Activated CD8-positive, alpha-beta T cell treated with anti-CD3 and anti-CD28 coated beads for 36 hours (primary cell): ENCODE data around the gene PDPK1. TPM values are rescaled to one million over a fixed set of nuclear protein-coding genes. Genes with fewer than 3 reads are reported as not detected.
"Not testable (repeated sequence)": the region's sequence is repeated elsewhere in the genome, so short reads cannot be mapped to it uniquely, and the experiment has no call there.

Experiments used
- ATAC-seq: fragments of 200-7000 bp; cut with Tn5 transposase; one replicate; pipeline ENCODE4 v1.10.0; 2021; ENCODE audit warnings: mild to moderate bottlenecking, moderate library complexity
- CTCF ChIA-PET: fragments of 350-600 bp; sonication (Branson Sonifier 250); formaldehyde crosslinking; loops from one replicate; lab custom pipeline; 2021; ENCODE audit warnings: antibody characterized with exemption; lab: Charles Lee
- POLR2A ChIA-PET: fragments of 350-600 bp; sonication (Branson Sonifier 250); formaldehyde crosslinking; loops from one replicate; lab custom pipeline; 2021; ENCODE audit warnings: antibody characterized with exemption; lab: Charles Lee
- DNase-seq: peaks from one replicate; pipeline ENCODE4 v3.0.0-alpha.2; 2020
- H3K27ac Mint-ChIP-seq: one replicate; pipeline ENCODE4 v1.8.0; 2021; ENCODE audit warnings: mild to moderate bottlenecking, mixed read lengths
- H3K27me3 Mint-ChIP-seq: one replicate; pipeline ENCODE4 v1.8.0; 2021; ENCODE audit warnings: mixed read lengths
- H3K36me3 Mint-ChIP-seq: one replicate; pipeline ENCODE4 v1.8.0; 2021; ENCODE audit warnings: low read depth, mixed read lengths
- H3K4me1 Mint-ChIP-seq: one replicate; pipeline ENCODE4 v1.8.0; 2021; ENCODE audit warnings: low read depth, mixed read lengths
- H3K4me3 Mint-ChIP-seq: one replicate; pipeline ENCODE4 v1.8.0; 2021; ENCODE audit warnings: mild to moderate bottlenecking, moderate library complexity, mixed read lengths
- H3K9me3 Mint-ChIP-seq: one replicate; pipeline ENCODE4 v1.8.0; 2021; ENCODE audit warnings: mixed read lengths
- intact Hi-C: fragments of 100-400 bp; cut with micrococcal nuclease; formaldehyde crosslinking; loops from one replicate; pipeline ENCODE4 v1.10.0; 2022
- total RNA-seq, 2 experiments: library from RNA; stranded (reverse); gene quantifications; one replicate each; pipeline ENCODE4 v1.2.3, GENCODE V29; 2021
- TF ChIP-seq, protein P1 (sequence below): fragments of 200-600 bp; IDR thresholded peaks from one replicate; pipeline ENCODE4 v1.8.0; 2022; ENCODE audit warnings: antibody characterized with exemption, mild to moderate bottlenecking

PDPK1 gene
- total RNA-seq, 2 experiments from 2014 or later, result 32.4 to 33.9 TPM

DNA sequence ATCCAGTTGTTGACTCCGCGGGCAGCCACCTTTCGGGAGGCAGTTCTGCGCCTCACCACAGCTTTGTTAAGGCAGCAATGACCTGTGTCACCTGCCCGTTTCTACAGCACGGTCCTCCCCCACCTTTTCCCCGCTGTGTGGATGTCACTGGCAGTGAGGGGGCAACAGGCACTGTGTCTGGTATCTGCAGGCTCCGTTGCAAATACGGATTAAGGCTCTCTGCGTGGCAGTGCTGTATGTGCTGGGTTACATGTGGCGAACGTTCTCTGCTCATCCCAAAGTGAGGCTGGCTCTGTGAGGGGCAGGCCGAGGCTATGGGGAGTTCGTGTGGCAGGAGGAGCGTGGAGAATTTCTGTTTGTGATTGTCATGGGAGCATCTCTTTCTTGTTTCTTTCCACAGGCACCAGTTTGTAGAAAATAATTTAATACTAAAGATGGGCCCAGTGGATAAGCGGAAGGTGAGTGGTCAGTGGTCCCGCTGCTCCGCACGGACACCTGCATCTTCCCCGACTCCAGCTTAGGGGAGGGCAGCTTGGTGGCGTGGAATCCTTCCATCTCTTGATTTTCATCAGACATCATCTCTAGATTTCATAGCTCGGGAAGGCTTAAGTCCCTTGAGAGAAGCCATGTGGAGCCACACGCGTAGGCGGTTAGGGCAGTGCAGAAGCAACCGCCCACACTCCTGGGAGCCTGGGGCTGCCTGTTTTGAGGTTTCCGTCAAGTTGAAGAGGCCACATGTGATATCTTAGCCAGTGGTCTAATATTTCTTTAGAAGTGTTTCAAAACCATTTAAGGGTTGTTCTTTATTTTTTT lies 57.8 kb downstream of the PDPK1 start:
- peak overlapping the region; percentile 20 for H3K27ac Mint-ChIP-seq
- ATAC-seq (no peak), DNase-seq (no peak)
- TF ChIP-seq, protein P1, sequence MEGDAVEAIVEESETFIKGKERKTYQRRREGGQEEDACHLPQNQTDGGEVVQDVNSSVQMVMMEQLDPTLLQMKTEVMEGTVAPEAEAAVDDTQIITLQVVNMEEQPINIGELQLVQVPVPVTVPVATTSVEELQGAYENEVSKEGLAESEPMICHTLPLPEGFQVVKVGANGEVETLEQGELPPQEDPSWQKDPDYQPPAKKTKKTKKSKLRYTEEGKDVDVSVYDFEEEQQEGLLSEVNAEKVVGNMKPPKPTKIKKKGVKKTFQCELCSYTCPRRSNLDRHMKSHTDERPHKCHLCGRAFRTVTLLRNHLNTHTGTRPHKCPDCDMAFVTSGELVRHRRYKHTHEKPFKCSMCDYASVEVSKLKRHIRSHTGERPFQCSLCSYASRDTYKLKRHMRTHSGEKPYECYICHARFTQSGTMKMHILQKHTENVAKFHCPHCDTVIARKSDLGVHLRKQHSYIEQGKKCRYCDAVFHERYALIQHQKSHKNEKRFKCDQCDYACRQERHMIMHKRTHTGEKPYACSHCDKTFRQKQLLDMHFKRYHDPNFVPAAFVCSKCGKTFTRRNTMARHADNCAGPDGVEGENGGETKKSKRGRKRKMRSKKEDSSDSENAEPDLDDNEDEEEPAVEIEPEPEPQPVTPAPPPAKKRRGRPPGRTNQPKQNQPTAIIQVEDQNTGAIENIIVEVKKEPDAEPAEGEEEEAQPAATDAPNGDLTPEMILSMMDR, result no peak
- H3K4me3 Mint-ChIP-seq, result no peak overlapping the region
- H3K36me3 Mint-ChIP-seq, result peaks cover 12% of the 10 kb centered on the region
- no peaks in the 10 kb centered on the region for H3K9me3 Mint-ChIP-seq
- intact Hi-C loops, result no loop called here
- H3K27me3 Mint-ChIP-seq, result no peaks in the 10 kb centered on the region
- H3K4me1 Mint-ChIP-seq, result peaks cover 24% of the 10 kb centered on the region
- ChIA-PET CTCF (no interaction called here), POLR2A (no interaction called here)

DNA sequence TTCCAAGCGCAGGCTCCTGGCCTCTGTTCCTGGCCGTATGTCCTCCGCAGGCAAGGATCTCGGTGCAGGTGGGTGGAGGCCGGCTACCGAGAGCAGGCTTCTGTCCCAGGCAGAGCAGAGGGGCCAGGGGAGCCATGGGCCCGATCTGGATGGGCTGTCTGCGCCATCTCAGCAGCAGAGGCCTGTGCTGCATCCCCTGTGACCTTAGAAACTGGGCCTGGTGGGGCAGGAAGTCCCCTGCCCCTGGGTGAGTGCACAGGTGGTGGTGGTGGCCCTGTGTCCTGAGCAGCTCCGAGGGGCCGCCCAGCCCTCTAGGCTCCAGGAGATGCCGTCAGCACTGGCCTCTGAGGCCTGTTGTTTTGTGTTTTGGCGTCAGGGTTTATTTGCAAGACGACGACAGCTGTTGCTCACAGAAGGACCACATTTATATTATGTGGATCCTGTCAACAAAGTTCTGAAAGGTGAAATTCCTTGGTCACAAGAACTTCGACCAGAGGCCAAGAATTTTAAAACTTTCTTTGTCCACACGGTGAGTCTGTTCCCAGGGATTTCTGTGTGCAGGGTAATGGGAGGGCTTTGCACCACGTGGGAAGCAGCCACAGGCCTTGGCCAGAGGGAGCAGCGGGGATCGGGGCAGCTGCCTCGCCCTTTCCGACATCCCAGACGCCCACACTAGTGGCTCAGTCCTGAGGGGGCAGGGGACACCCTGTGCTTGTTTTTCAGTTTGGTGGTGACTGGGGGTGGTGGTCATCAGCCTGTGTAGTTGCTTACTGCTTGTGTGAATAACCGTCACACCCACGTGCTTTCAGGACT lies 59.1 kb downstream of the PDPK1 start:
- ATAC-seq, result no peak
- ChIA-PET CTCF (no interaction called here), POLR2A (no interaction called here)
- no peak overlapping the region for H3K27ac Mint-ChIP-seq
- no peaks in the 10 kb centered on the region for H3K9me3 Mint-ChIP-seq
- H3K36me3 Mint-ChIP-seq, result peaks cover 12% of the 10 kb centered on the region
- TF ChIP-seq, protein P1, result no peak
- no peak for DNase-seq
- peaks cover 26% of the 10 kb centered on the region for H3K4me1 Mint-ChIP-seq
- intact Hi-C loops, result no loop called here
- H3K4me3 Mint-ChIP-seq, result no peak overlapping the region
- H3K27me3 Mint-ChIP-seq, result no peaks in the 10 kb centered on the region

GRCh38 chr16:2597560-2597902 lies 59.7 kb downstream of the PDPK1 start:
- TF ChIP-seq, protein P1, result no peak
- no peaks in the 10 kb centered on the region for H3K27me3 Mint-ChIP-seq
- no peaks in the 10 kb centered on the region for H3K9me3 Mint-ChIP-seq
- intact Hi-C loops, result no loop called here
- peaks cover 26% of the 10 kb centered on the region for H3K4me1 Mint-ChIP-seq
- CTCF ChIA-PET, result no interaction called here
- H3K27ac Mint-ChIP-seq, result no peak overlapping the region
- H3K36me3 Mint-ChIP-seq, result peaks cover 9% of the 10 kb centered on the region
- no peak for DNase-seq
- no peak overlapping the region for H3K4me3 Mint-ChIP-seq
- ATAC-seq, result no peak
- POLR2A ChIA-PET, result no interaction called here

DNA sequence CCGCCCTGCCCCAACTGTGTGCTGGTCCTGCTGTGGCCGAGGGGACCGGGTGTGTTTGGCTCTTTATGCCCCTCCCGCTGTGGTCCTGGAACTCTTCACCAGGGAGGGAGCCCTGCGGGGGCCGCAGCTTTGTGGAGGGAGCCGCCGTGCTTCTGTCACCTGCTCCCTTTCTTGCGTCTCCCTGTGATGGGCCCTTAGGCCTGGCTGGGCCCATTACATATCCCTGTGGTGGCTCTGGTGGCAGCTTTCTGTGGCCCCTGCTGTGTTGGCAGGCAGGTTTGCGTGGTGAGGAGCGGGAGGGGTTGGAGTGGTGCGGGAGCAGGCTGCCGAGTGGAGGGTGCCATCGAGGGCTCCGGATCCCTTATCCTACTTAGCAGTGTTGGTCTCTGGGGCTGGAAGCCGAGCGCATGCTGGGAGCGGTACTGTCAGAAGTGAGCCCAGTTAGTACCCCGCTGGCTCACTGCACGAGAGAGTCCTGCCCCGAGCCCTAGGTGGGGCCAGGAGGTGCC lies 60.4 kb downstream of the PDPK1 start:
- CTCF ChIA-PET, result no interaction called here
- no peaks in the 10 kb centered on the region for H3K9me3 Mint-ChIP-seq
- H3K4me1 Mint-ChIP-seq, result peaks cover 23% of the 10 kb centered on the region
- intact Hi-C loops, result no loop called here
- H3K36me3 Mint-ChIP-seq, result peaks cover 9% of the 10 kb centered on the region
- ATAC-seq (no peak), DNase-seq (no peak)
- POLR2A ChIA-PET, result no interaction called here
- no peaks in the 10 kb centered on the region for H3K27me3 Mint-ChIP-seq
- H3K27ac Mint-ChIP-seq, result no peak overlapping the region
- TF ChIP-seq, protein P1, result no peak
- no peak overlapping the region for H3K4me3 Mint-ChIP-seq

DNA sequence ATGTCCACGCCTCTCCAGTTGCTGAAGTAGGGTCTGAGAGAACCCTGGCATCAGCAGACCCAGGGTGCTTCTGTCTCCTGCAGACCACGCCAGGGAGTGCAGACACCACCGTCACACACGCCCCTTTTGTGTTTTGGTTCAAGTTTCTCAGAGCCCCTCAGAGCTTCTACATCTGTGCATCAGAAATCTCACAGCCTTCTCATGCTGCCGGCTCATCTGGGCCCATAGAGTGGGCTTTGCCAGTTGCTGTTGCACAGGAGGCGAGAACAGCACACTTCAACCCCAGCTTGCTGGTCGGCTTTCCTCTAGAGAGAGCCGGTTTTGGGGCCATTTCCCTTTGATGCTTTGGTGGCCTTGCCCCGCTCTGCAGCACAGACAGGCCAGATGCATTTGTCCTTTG lies 60.9 kb downstream of the PDPK1 start:
- no peak overlapping the region for H3K27ac Mint-ChIP-seq
- ChIA-PET POLR2A (no interaction called here), CTCF (no interaction called here)
- no peak for ATAC-seq
- peaks cover 6% of the 10 kb centered on the region for H3K36me3 Mint-ChIP-seq
- no peak for DNase-seq
- TF ChIP-seq, protein P1, result no peak
- no peaks in the 10 kb centered on the region for H3K27me3 Mint-ChIP-seq
- peaks cover 18% of the 10 kb centered on the region for H3K4me1 Mint-ChIP-seq
- H3K4me3 Mint-ChIP-seq, result no peak overlapping the region
- H3K9me3 Mint-ChIP-seq, result no peaks in the 10 kb centered on the region
- intact Hi-C loops, result no loop called here

- Mint-ChIP-seq H3K36me3 (peaks cover 10% of the 10 kb centered on the region), H3K4me1 (peaks cover 18% of the 10 kb centered on the region)
- POLR2A ChIA-PET, H3K27me3 Mint-ChIP-seq, intact Hi-C loops, H3K4me3 Mint-ChIP-seq, CTCF ChIA-PET, DNase-seq, H3K27ac Mint-ChIP-seq, H3K9me3 Mint-ChIP-seq, ATAC-seq: not testable (repeated sequence)
These were observed 61.3 kb downstream of the PDPK1 start for GRCh38 chr16:2599165-2599564.

- Mint-ChIP-seq H3K36me3 (peaks cover 10% of the 10 kb centered on the region), H3K4me1 (peaks cover 19% of the 10 kb centered on the region)
- DNase-seq, H3K9me3 Mint-ChIP-seq, POLR2A ChIA-PET, H3K27ac Mint-ChIP-seq, CTCF ChIA-PET, H3K27me3 Mint-ChIP-seq, intact Hi-C loops, H3K4me3 Mint-ChIP-seq, ATAC-seq: not testable (repeated sequence)
These were observed 62.0 kb downstream of the PDPK1 start for GRCh38 chr16:2599785-2600184.
